H1 (cell line): Measurements from ENCODE around the gene EMID1.

Experiments
- CHD2 ChIP-seq: IDR thresholded peaks from 2 replicates; pipeline ENCODE4 v1.6.1; 2012; ENCODE audit warnings: low read length, improper control_type of control experiment
- CREB1 ChIP-seq: IDR thresholded peaks from 2 replicates; pipeline ENCODE4 v1.6.1; 2012; ENCODE audit warnings: inconsistent platforms
- GABPA ChIP-seq: IDR thresholded peaks from 2 replicates; pipeline ENCODE4 v1.6.1; 2011; ENCODE audit warnings: mild to moderate bottlenecking, low read length, moderate library complexity, borderline replicate concordance; ENCODE audit not compliant: insufficient read depth
- POLR2AphosphoS5 ChIP-seq: IDR thresholded peaks from 2 replicates; pipeline ENCODE4 v1.6.1; 2011; ENCODE audit warnings: low read depth, low read length
- SIN3A ChIP-seq, 2 experiments: IDR thresholded peaks in 1 of 2; conservative IDR thresholded peaks in 1 of 2; 2 replicates each; pipeline ENCODE4 v1.6.1; 2011 to 2012; ENCODE audit warnings: low read length in 2 of 2, improper control_type of control experiment in 1 of 2, low read depth in 1 of 2, mild to moderate bottlenecking in 1 of 2
- TF ChIP-seq, protein P1 (sequence below), 3 experiments: IDR thresholded peaks; 1 replicate in 2 of 3; 2 replicates in 1 of 3; pipeline versions ENCODE4 v1.5.1 to v1.6.1; 2011; ENCODE audit warnings: low read length in 3 of 3, mild to moderate bottlenecking in 3 of 3, inconsistent platforms in 2 of 3, low read depth in 1 of 3, moderate library complexity in 1 of 3; ENCODE audit not compliant: insufficient read depth in 1 of 3; ENCODE audit errors: control extremely low read depth in 1 of 3

DNA sequence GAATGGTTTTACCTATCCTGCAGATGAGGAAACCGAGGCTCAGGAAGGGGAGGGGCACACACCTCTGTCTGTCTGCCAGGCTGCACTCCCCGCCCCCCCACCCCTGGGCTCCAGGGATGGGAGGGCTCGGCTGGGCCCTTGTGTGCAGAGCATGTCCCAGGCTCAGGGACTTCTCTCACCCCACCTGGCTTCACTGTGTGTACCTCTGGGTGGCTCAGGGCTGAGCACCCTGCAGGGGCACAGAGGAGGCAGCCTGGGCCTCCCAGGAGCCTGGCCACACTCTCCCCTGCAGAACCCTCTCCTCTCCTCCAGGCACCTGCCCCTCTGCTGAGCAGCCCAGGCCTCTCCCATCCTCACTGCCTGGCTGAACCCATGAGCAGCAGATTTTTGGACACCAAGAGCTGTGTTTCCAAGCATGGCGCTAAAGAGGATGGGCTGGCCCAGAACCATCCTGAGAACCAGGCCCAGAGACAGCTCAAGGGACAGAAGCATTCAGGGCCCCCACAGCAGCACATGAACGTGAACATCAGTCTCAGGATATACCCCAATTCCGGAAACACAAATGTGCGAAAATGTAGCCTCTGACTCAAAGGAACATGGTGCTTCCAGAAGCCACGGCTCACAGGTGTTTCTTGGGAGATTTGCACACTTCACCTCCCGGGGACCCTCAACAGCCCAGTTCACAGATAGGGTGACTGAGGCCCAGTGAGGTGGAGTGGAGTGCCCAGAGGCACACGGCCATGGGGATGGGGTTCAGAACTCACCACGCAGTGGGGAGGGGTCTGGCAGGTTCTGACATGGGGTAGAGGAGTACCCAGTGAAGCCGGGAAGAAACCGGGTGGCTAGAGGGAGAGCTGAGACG, 10.5 kb downstream of the EMID1 start:
- no peak for TF ChIP-seq CREB1
- TF ChIP-seq, protein P1, sequence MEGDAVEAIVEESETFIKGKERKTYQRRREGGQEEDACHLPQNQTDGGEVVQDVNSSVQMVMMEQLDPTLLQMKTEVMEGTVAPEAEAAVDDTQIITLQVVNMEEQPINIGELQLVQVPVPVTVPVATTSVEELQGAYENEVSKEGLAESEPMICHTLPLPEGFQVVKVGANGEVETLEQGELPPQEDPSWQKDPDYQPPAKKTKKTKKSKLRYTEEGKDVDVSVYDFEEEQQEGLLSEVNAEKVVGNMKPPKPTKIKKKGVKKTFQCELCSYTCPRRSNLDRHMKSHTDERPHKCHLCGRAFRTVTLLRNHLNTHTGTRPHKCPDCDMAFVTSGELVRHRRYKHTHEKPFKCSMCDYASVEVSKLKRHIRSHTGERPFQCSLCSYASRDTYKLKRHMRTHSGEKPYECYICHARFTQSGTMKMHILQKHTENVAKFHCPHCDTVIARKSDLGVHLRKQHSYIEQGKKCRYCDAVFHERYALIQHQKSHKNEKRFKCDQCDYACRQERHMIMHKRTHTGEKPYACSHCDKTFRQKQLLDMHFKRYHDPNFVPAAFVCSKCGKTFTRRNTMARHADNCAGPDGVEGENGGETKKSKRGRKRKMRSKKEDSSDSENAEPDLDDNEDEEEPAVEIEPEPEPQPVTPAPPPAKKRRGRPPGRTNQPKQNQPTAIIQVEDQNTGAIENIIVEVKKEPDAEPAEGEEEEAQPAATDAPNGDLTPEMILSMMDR (IDR thresholded peaks at IDR 0.05; ENCODE audit: control extremely low read depth in 1 of 3, insufficient read depth in 1 of 3, low read depth in 1 of 3, low read length in 3 of 3): no peak
- no peak for TF ChIP-seq GABPA
- no peak for TF ChIP-seq POLR2AphosphoS5
- TF ChIP-seq SIN3A (conservative IDR thresholded peaks at IDR 0.05 in 1 of 2, IDR thresholded peaks at IDR 0.05 in 1 of 2; ENCODE audit: low read depth in 1 of 2, low read length in 2 of 2): no peak
- TF ChIP-seq CHD2: no peak
